ENCODE data around the gene KIF11. TPM values are rescaled to one million over a fixed set of nuclear protein-coding genes. Genes with fewer than 3 reads are reported as not detected.
A peak's percentile ranks its signal among the peaks of the same experiment; 100 is the strongest.

Gene KIF11
- total RNA-seq, 1 experiment from 2014 or later: 37.7 TPM

DNA sequence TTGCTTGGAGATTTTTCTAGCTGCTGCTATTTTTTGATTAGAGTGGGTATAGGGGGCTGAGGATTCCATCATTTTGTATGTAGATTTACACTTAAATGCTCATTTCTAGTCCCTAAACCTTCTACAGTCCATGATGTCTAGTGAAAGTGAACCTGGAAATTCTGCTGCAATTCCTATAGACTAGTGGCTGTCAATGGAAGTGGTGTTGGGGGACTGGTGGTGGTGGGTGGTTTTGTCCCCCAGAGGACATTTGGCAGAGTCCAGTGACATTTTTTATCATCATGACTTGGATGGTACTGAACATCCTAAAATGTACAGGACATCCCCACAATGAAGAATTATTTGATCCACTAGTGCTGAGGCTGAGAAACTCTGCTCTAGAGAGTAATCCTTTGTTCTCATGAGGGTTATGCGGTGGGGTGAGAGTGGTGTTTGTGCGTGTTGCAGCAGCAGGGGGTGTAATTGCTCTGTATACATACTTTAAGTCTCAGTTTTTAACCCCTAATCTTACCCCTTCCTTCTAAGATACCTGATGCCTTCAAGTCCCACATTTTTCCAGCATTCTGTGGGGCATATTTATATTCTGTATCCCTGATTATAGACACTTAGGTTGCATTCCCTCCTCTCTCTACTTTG is 35.0 kb downstream of the KIF11 start:
- Mint-ChIP-seq H3K4me1 (ENCODE audit: low read depth, unreplicated experiment) (no peaks in the 10 kb centered on the region), H3K4me3 (ENCODE audit: unreplicated experiment) (no peak overlapping the region), H3K36me3 (ENCODE audit: insufficient read depth, unreplicated experiment) (peaks cover 78% of the 10 kb centered on the region), H3K9me3 (ENCODE audit: unreplicated experiment) (no peaks in the 10 kb centered on the region), H3K27me3 (ENCODE audit: insufficient read depth, unreplicated experiment) (no peaks in the 10 kb centered on the region), H3K27ac (ENCODE audit: unreplicated experiment) (no peak overlapping the region)
- Histone ChIP-seq H3K4me3 (ENCODE audit: low read depth, low read length) (no peak overlapping the region), H3K9me3 (no peaks in the 10 kb centered on the region), H3K36me3 (ENCODE audit: control insufficient read depth, insufficient read depth, low read length) (0 out of 2 replicates have a peak, but pooled peaks cover 1% of the 10 kb centered on the region), H3K4me1 (no peaks in the 10 kb centered on the region), H3K27me3 (replicated peaks; ENCODE audit: control insufficient read depth, insufficient read depth, low read length) (no peaks in the 10 kb centered on the region)
- POLR2A ChIA-PET: no interaction called here
- no TSS peak for BruUV-seq (replicated peaks)
- TF ChIP-seq, protein P1, sequence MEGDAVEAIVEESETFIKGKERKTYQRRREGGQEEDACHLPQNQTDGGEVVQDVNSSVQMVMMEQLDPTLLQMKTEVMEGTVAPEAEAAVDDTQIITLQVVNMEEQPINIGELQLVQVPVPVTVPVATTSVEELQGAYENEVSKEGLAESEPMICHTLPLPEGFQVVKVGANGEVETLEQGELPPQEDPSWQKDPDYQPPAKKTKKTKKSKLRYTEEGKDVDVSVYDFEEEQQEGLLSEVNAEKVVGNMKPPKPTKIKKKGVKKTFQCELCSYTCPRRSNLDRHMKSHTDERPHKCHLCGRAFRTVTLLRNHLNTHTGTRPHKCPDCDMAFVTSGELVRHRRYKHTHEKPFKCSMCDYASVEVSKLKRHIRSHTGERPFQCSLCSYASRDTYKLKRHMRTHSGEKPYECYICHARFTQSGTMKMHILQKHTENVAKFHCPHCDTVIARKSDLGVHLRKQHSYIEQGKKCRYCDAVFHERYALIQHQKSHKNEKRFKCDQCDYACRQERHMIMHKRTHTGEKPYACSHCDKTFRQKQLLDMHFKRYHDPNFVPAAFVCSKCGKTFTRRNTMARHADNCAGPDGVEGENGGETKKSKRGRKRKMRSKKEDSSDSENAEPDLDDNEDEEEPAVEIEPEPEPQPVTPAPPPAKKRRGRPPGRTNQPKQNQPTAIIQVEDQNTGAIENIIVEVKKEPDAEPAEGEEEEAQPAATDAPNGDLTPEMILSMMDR (IDR thresholded peaks at IDR 0.05; ENCODE audit: insufficient read depth in 1 of 2, low read depth in 1 of 2, low read length in 1 of 2, severe bottlenecking in 1 of 2, unreplicated experiment in 1 of 2): peak in 1 of 2 experiments; percentile 13
- intact Hi-C loops (cut with micrococcal nuclease; ENCODE audit: unreplicated experiment): no loop called here
- CTCF ChIA-PET: no interaction called here
- DNase-seq: no peak

- POLR2A ChIA-PET: no interaction called here
- Mint-ChIP-seq H3K27me3 (ENCODE audit: insufficient read depth, unreplicated experiment) (no peaks in the 10 kb centered on the region), H3K36me3 (ENCODE audit: insufficient read depth, unreplicated experiment) (peaks cover 73% of the 10 kb centered on the region), H3K27ac (ENCODE audit: unreplicated experiment) (no peak overlapping the region), H3K9me3 (ENCODE audit: unreplicated experiment) (no peaks in the 10 kb centered on the region), H3K4me1 (ENCODE audit: low read depth, unreplicated experiment) (no peaks in the 10 kb centered on the region), H3K4me3 (ENCODE audit: unreplicated experiment) (no peak overlapping the region)
- H3K27me3 ChIP-seq (replicated peaks; ENCODE audit: control insufficient read depth, insufficient read depth, low read length): no peaks in the 10 kb centered on the region
- intact Hi-C loops (cut with micrococcal nuclease; ENCODE audit: unreplicated experiment): no loop called here
- H3K36me3 ChIP-seq (ENCODE audit: control insufficient read depth, insufficient read depth, low read length): no peaks in the 10 kb centered on the region
- CTCF ChIA-PET: no interaction called here
- no peak overlapping the region for H3K4me3 ChIP-seq (ENCODE audit: low read depth, low read length)
- DNase-seq: no peak
- H3K4me1 ChIP-seq: no peaks in the 10 kb centered on the region
- BruUV-seq (replicated peaks): no TSS peak
- TF ChIP-seq, protein P1 (IDR thresholded peaks at IDR 0.05; ENCODE audit: insufficient read depth in 1 of 2, low read depth in 1 of 2, low read length in 1 of 2, severe bottlenecking in 1 of 2, unreplicated experiment in 1 of 2): no peak
- H3K9me3 ChIP-seq: no peaks in the 10 kb centered on the region
Measured at GRCh38 chr10:92629945-92630344, 37.0 kb downstream of the KIF11 start.

GRCh38 chr10:92638037-92638436 is 45.1 kb downstream of the KIF11 start:
- intact Hi-C loops (cut with micrococcal nuclease; ENCODE audit: unreplicated experiment): no loop called here
- CTCF ChIA-PET: no interaction called here
- H3K4me3 Mint-ChIP-seq (ENCODE audit: unreplicated experiment): no peak overlapping the region

More at GRCh38 chr10:92638037-92638436, 45.1 kb downstream of the KIF11 start:
- DNase-seq: no peak
- no peaks in the 10 kb centered on the region for H3K4me1 ChIP-seq
- no peaks in the 10 kb centered on the region; the same call in 1 of the 2 replicates for H3K36me3 ChIP-seq (ENCODE audit: control insufficient read depth, insufficient read depth, low read length)
- Mint-ChIP-seq H3K27ac (ENCODE audit: unreplicated experiment) (no peak overlapping the region), H3K36me3 (ENCODE audit: insufficient read depth, unreplicated experiment) (peaks cover 36% of the 10 kb centered on the region), H3K4me1 (ENCODE audit: low read depth, unreplicated experiment) (no peaks in the 10 kb centered on the region), H3K9me3 (ENCODE audit: unreplicated experiment) (no peaks in the 10 kb centered on the region), H3K27me3 (ENCODE audit: insufficient read depth, unreplicated experiment) (no peaks in the 10 kb centered on the region)
- H3K27me3 ChIP-seq (replicated peaks; ENCODE audit: control insufficient read depth, insufficient read depth, low read length): no peaks in the 10 kb centered on the region
- POLR2A ChIA-PET: no interaction called here
- BruUV-seq (replicated peaks): no TSS peak
- H3K4me3 ChIP-seq (ENCODE audit: low read depth, low read length): no peak overlapping the region
- TF ChIP-seq, protein P1 (IDR thresholded peaks at IDR 0.05; ENCODE audit: insufficient read depth in 1 of 2, low read depth in 1 of 2, low read length in 1 of 2, severe bottlenecking in 1 of 2, unreplicated experiment in 1 of 2): no peak
- H3K9me3 ChIP-seq: no peaks in the 10 kb centered on the region

All from Caco-2 (cell line).